NCI-H146 treated with DMSO at 0.1 percent for 48 hours (cell line): Measurements from ENCODE around the gene TCAIM.
"Not testable (repeated sequence)": the region's sequence is repeated elsewhere in the genome, so short reads cannot be mapped to it uniquely, and the experiment has no call there.

Source experiments
- DNase-seq: peaks from one replicate; lab custom pipeline; 2025; ENCODE audit not compliant: unreplicated experiment; lab: John Stamatoyannopoulos, UW

TCAIM gene

DNA sequence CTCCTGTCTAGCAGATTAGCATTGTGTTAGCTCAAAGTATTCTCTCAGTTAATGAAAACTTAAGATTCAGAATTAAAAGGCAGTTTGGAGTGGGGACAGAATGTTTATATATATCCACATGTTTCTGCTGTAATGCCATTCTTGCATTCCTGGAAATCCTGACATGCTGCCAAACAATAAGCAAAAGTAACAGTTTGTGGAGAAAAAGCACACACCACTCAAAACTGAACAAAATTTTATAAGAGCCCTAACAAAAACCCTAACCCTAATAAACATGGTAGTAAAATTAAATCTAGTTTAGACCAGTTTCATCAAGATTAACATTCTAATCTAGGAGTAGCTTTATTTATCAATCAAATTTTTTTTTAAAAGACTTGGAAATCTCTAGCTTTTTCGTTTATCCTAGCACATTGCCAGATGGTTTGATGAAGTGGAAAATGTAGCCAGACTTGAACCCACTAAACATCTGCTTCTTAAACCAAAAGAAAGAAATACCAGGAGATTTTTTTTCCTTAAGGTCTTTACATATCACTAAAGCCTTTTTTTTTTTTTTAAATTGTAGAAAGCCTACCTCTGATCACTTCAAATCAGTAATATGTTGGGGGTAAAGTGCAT, 3.7 kb downstream of the TCAIM start:
- DNase-seq: no peak

DNA sequence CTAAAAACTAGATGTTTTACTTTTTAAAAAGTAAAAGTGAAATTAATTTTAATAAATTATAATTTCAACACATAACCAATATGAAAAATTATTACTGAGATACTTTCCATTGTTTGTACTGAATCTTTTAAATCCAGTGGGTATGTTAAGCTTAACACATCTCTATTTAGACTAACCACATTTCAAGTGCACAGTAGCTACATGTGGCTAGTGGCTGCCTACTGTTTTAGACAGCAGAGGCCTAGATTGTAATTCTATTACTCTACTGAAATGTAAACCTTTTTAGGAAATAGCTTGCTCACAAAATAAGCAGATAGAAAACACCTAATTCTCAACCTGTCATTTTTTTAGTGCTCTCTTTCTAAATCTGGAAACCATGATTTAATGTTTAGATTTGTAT, 4.9 kb downstream of the TCAIM start:
- no peak for DNase-seq

DNA sequence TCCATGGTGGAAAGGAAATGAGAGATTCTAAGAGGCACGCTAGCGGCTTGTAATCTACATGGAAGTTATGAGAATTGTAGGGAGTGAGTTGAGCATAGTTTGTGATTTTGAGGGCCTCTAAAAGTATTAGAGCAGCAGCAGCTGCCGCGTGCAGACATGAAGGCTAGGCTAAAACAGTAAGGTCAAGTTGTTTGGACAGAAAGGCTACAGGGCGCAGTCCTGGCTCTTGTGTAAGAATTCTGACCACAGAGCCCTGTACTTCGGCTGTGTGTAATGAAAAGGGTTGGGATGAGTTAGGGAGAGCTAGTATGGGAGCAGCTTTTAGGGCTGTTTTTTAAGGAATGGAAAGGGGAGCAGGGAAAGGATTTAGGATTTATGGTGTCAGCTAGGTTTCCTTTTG, 8.0 kb downstream of the TCAIM start:
- not testable (repeated sequence) for DNase-seq

DNA sequence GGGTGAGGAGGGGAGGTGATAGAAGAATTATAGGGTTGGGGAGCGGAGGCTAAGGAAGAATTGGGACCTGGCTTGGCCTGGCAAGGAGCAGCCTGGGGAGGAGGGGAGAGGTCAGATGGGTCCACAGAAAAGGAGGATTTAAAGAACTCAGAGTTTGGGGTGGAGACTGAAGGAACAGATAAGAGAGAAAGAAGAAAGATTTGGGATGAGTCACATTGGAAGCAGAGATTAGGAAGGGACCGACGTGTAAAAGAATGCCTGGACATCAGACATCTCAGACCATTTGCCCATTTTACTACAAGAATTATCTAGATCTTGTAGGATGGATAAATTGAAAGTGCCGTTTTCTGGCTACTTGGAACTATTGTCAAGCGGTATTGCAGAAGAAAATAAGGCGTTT, 10.4 kb downstream of the TCAIM start:
- no peak for DNase-seq

DNA sequence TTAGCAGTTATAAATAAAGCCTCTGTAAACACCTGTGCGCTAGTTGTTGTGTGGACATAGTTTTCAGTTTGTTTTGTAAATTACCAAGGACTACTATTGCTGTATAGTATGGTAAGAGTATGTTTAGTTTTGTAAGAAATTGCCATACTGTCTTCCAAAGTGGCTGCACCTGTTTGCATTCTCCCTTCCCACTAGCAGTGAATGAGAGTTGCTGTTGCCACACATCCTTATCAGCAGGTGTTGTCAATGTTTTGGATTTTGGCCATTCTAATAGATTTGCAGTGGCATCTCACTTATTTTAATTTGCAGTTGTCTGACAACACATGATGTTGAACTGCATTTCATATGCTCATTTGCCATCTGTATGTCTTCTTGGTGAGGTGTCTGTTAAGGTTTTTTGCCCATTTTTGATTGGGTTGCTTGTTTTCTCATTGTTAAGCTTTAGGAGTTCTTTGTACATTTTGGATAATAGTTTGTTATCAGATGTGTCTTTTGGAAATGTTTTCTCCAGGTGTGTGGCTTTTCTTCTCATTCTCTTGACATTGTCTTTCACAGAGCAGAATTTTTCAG, 14.9 kb downstream of the TCAIM start:
- no peak for DNase-seq

DNA sequence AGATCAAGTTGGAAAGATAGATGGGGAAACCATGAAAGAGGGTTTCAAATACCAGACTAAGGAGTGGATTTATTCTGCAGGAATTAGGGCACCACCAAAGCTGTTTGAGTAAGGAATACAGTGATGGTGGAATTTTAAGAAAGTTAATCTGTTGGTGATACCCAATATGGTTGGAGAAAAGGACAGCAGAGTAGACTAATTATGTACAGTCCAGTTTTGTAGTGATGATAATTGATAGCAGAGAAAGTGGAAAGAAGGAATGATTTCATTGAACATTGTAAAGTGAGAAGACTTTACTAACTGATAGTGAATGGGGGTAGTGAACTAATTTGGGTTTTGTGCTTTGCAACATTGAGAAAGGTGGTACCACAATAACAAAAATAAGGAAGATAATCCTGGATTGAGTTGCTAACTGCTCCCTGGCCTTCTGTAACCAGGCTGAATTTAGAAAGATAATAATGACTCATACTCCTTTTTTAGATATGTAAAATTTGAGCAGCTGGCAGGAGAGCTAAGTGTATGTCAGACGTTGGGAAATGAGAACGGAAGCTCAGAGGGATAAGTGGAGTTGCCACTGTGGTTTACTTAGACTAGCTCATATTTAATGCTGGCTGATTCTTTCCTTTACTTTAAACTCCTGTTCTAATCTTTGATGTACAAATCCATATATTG, 16.9 kb downstream of the TCAIM start:
- peak; percentile 22 for DNase-seq

DNA sequence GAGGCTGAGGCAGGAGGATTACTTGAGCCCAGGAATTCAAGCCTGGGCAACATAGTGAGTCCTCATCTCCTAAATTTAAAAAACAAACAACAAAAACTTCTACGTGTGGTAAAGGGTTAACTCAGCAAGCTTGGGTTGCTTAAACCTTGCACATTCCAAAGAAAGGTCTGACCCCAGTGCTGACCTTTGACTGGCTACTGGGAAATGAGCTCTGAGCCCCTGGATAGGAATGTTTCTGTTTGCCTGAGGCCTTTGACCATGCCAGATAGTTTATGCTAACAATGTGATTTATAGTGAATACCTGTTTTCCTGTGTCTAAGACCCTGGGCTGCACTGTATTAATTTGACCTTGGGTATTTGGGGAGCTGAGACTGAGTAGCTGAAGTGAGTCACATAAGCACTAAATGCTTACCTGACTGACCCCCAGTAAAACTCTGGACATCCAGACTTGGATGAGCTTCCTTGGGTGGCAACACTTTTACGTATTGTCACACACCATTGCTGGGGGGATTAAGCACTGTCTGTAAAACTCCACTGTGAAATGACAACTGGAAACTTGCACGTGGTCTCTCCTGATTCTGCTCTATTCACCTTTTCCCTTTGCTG, 20.7 kb downstream of the TCAIM start:
- DNase-seq: no peak

DNA sequence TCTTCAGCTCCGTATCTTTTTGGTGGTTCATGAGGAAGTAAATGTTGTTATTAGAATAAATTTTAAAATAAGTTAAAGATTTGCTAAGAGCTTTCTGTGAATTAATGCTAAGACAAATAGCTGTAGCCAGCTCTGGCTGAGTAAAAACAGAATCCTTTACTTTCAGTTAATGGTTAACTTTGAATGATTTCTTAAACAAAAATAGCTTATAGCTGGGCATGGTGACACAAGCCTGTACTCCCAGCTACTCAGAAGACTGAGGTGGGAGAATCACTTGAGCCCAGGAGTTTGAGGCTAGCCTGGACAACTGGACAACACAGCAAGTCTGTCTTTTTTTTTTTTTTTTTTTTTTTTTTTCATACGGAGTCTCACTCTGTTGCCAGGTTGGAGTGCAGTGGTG, 25.0 kb downstream of the TCAIM start:
- no peak for DNase-seq

DNA sequence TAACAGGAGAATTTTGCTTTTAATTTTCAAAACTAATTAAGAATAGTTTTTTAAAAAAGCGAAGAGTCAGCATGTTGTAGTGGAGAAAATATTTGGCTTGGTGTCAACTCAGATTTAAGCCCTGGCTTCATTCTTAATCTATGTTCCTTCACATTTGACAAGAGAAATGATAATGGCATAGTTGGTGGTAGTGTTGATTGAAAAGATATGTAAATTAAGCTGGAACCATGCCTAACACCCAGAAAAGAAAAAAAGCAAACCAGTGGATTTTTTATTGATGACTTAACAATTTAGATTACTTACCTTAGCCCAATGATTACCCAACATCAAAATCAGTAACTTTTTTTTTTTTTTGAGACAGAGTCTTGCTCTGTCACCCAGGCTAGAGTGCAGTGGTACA, 27.4 kb downstream of the TCAIM start:
- DNase-seq: no peak

DNA sequence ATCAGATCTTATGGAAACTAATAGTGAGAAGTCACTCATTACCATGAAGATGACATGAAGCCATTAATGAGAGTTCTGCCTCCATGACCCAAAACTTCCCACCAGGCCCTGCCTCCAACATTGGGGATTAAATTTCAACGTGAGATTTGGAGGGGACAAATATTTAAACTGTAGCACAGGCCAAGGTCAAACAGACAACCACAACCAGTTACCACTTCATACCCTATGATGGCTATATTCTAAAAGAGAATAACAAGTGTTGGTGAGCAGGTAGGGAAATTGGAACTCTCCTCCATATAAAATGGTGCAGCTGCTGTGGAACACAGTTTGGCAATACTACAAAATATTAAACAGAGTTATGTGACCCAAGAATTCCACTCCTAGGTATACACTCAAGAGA, 36.9 kb downstream of the TCAIM start:
- DNase-seq: no peak

DNA sequence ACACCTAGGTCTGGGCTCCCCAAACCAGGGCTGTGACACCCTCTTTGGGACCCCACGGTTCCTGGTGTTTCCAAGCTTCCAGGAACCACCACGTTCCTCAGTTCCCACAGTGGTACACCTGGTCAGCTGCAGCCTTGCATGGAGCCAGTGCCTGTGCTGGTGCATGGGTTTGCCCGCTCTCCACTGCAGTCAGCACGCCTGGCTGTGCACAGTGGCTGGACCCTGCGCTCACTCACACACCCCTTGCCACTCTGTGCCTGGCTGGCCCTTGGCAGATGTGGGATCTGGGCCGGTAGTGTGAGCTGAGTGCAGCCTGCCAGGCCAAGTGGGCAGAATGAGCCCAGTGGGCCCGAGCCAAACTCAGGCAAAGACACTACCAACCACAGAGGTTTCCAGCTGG, 48.8 kb downstream of the TCAIM start:
- no peak for DNase-seq

DNA sequence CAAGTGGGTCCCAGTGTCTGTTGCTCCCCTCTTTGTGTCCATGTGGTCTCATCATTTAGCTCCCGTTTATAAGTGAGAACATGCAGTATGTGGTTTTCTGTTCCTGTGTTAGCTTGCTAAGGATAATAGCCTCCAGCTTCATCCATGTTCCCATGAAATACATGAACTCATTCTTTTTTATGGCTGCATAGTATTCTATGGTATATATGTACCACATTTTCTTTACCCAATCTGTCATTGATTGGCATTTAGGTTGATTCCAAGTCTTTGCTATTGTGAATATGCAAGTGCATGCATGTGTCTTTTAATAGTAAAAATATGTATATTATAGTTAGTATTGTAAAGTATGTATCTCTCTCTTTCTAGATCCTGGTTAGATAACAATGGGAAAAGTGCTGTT, 53.9 kb downstream of the TCAIM start:
- DNase-seq: no peak

DNA sequence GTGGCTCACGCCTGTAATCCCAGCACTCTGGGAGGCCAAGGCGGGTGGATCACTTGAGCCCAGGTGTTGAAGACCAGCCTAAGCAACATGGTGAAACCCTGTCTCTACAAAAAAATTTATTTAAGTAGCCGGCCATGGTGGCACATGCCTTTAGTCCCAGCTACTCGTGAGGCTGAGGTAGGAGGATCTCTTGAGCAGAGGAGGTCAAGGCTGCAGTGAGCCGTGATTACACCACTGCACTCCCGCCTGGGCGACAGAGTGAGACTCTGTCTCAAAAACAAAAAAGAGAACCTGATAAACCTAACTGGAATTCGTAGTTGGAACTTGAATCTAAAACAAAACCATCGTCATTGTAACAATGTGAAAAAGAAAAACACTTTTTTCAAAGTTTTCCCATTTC, 57.1 kb downstream of the TCAIM start:
- DNase-seq: no peak

DNA sequence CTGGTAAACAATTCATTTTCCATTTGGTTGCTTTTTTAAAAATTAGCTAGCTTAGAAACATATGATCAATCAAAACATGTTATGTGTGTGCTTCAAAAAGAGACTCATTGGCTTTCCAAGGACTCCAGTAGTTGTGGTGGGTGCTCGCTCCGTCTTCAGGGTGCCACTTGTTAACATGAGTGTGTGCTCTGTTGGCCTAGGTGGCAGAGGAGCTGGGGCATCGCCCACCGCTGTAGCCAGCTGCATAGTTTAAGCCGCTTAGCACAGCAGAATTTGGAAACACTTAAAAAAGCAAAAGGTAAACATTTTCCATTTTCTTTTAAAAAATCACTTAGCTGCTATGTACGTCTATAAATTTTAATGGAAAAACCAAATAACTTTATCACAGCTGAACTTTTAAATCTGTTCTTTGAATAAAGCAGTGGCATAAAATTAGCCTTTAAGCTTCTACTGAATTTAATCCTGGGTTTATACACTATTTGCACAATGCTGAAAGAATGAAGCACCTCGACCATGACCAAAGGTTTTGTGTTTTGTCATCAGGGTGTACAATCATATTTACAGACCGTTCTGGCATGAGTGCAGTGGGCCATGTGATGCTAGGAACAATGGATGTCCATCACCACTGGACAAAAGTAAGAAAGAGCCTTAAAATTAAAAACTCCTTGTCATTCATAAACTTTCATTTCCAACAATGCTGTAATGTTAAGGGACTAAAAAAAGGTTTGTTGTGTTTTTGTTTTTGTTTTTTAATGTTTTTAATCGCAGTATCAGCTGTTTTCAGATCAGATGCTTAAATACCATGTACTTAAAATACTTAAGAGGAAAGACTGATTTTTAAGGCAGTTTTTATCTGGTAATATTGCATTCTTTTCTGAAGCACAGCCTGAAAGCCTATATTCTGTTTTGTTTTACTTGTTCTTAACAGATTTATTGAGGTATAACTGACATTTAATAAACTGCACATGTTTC, 57.9 kb downstream of the TCAIM start:
- DNase-seq: no peak

DNA sequence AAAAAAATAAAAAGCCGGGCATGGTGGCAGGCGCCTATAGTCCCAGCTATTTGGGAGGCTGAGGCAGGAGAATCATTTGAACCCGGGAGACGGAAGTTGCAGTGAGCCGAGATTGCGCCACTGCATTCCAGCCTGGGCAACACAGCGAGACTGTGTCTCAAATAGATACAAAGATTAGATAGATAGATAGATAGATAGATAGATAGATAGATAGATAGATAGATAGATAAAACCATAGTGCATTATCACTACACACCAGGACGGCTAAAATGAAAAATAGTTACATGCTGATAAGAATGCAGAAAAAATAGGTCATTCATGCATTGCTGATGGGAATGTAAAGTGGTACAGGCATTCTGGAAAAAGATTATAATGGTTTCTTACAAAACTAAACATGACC, 59.7 kb downstream of the TCAIM start:
- not testable (repeated sequence) for DNase-seq

DNA sequence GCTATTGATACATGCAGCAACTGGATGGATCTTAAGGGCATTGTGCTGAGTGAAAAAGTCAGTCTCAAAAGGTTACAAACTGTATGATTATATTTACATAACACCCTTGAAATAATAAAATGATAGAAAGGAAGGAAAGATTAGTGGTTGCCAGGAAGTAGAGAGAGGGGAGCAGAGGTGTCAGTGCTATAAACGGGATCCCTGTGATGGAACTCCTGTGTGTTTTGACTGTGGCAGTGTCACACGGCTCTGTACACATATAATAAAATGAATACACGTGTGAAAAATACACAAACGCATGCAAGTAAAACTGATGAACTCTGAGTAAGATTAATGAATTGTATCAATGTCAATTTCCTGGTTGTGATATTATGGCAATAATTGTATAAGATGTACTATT, 60.3 kb downstream of the TCAIM start:
- DNase-seq: no peak

DNA sequence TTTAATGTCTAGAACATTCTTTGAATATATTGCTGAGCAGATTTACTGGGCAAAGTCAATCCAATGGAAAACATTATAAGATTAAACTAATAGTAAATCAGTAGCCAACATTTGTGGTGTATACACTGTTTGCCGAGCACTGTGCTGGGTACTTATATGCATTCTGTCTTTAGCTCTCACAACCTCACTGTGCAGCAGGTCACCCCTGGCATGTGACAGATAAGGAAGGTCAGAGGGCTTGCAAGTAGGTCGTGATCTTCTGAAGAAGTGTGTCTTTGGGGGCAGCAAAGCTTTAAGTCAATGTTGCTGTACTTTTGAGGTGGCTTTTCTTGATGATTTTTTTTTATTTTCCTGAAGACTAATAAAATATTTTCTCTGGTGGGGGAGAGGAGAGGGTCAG, 62.2 kb downstream of the TCAIM start:
- no peak for DNase-seq

DNA sequence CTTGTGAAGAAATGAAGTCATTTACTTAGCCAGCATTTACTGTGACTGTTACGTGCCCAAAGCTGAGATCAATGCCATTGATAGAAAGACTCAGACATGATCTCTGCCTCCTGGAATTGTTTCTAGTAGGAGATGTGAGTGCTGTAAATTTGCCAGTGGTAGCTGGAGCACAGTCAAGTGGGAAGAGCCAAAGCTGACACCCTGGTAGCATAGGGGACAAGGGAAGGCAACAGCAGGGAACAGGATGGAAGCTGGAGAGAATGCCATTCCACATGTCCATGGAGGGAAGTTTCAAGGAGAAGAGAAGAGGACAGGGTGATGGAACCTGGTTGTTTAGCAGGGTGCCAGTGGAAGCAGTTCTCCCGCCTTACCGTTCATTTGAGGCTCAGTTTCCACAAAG, 64.0 kb downstream of the TCAIM start:
- DNase-seq: no peak

DNA sequence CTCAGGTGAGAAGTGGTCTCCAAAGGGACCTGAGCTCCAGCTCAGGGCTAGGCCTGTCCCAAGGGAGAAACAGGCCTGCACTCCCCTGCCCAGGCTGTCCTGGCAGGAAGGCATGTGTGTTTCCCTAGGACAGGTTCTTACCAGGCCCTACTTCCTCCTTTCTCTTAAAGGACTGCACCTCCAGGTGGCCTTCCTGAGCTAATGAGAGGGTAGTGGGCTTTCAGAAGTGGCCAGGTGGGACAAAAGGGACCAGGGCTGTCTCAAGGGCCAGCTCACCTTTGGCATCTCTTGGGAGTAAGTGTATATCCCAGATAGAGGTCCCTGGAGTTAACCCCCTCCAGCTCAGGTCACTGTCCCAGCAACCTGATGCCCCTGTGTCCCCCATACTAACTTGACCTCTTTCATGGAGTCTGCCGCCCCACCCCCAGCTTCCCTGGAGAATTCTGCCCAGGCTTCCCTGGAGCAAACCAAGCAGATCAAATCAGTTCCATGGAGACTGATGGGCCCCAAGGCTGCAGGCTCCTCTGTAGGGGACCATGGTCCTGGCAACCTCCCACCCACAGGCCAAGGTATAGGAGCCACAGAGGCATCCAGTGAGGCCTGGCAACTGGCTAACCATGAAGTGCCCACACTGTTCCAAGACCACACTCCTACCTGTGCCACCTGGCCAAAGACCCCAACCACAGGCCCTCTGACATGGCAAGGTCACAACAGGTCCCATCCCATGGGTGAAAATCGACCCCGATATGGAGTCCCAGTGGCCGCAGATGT, 71.3 kb downstream of the TCAIM start:
- DNase-seq: no peak

DNA sequence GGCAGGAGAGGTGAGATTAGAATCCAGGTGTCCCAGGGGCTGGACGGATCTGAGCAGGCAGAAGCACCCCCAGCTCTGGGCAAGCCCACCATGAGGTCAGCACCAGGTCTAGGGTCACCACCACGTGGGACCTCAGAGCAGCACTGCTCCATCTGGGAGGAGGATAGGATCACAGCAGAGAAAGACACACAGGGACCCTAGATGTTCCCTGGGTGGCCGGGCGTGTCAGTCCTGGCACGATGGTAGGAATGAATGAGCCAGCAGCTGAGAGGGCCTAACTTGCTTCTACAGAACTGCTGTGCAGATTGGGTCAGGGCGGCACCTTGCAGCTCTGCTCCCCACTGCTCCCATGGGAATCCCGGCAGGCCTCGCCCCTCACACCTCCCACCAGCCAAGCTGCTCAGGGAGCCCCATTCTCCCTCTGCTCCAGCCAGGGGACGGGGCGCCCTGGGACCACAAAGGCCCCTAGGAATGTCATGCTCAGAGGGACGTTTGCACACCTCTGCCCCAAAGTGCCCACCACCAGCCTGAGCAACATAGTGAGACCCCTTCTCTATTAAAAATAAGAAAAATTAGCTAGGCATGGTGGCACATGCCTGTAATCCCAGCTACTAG, 72.6 kb downstream of the TCAIM start:
- no peak for DNase-seq
